Natural killer cell (primary cell): ENCODE measurements around the gene LEPROT. TPM values are rescaled to one million over a fixed set of nuclear protein-coding genes. Genes with fewer than 3 reads are reported as not detected.
"Not testable (repeated sequence)": the region's sequence is repeated elsewhere in the genome, so short reads cannot be mapped to it uniquely, and the experiment has no call there.

ENCODE experiments used
- ATAC-seq, 3 donors: fragments of 150-1000 bp in 2 of 3; fragments of 200-7000 bp in 1 of 3; cut with Tn5 transposase; 1 replicate in 1 of 3; 2 replicates in 2 of 3; pipeline ENCODE4 v1.10.0; 2021; ENCODE audit warnings: mild to moderate bottlenecking in 2 of 3, moderate library complexity in 2 of 3
- DNase-seq, 2 donors: peaks; one replicate each; pipeline versions ENCODE4 v3.0.0 to v3.0.0-alpha.2; 2013 to 2021; ENCODE audit warnings: mixed read lengths in 1 of 2
- H3K27ac ChIP-seq: one replicate; pipeline ENCODE4 v1.5.1; 2013; ENCODE audit warnings: mild to moderate bottlenecking, low read length
- H3K27me3 ChIP-seq: one replicate; pipeline ENCODE4 v1.6.1; 2013; ENCODE audit warnings: low read length; ENCODE audit not compliant: control insufficient read depth, insufficient read depth
- H3K36me3 ChIP-seq: one replicate; pipeline ENCODE4 v1.6.1; 2013; ENCODE audit warnings: low read length; ENCODE audit not compliant: control insufficient read depth, insufficient read depth
- H3K4me1 ChIP-seq: one replicate; pipeline ENCODE4 v1.6.1; 2013; ENCODE audit warnings: low read length; ENCODE audit not compliant: control insufficient read depth, insufficient read depth
- H3K4me3 ChIP-seq: one replicate; pipeline ENCODE4 v1.5.1; 2013; ENCODE audit warnings: low read length
- H3K9me3 ChIP-seq: one replicate; pipeline ENCODE4 v1.6.1; 2013; ENCODE audit warnings: low read length; ENCODE audit not compliant: control insufficient read depth, insufficient read depth
- H3K27ac Mint-ChIP-seq, 2 donors: one replicate each; pipeline ENCODE4 v1.8.0; 2022; ENCODE audit warnings: mild to moderate bottlenecking in 2 of 2, mixed read lengths in 2 of 2, moderate library complexity in 1 of 2
- H3K27me3 Mint-ChIP-seq, 2 donors: one replicate each; pipeline ENCODE4 v1.8.0; 2022; ENCODE audit warnings: low read depth in 2 of 2, mixed read lengths in 2 of 2
- H3K36me3 Mint-ChIP-seq: one replicate; pipeline ENCODE4 v1.8.0; 2022; ENCODE audit warnings: mixed read lengths
- H3K4me1 Mint-ChIP-seq, 2 donors: one replicate each; pipeline ENCODE4 v1.8.0; 2022; ENCODE audit warnings: mixed read lengths in 2 of 2
- H3K4me3 Mint-ChIP-seq: one replicate; pipeline ENCODE4 v1.8.0; 2022; ENCODE audit warnings: mild to moderate bottlenecking, moderate library complexity, mixed read lengths
- H3K9me3 Mint-ChIP-seq, 2 donors: one replicate each; pipeline ENCODE4 v1.8.0; 2022; ENCODE audit warnings: mixed read lengths in 2 of 2
- WGBS: methylation state at CpG from one replicate; pipeline ENCODE4 v1.1.7; 2013; ENCODE audit warnings: missing lambda C conversion rate; ENCODE audit not compliant: insufficient coverage; 5-methylcytosine and 5-hydroxymethylcytosine counted together
- intact Hi-C: fragments of 100-400 bp; cut with micrococcal nuclease; formaldehyde crosslinking; loops from one replicate; pipeline ENCODE4 v1.14.2; 2022
- total RNA-seq, 4 donors: library from RNA; stranded (reverse); fragments of 120-200 nt in 1 of 4; gene quantifications; one replicate each; pipeline versions ENCODE4 v1.2.3 to v1.2.4, GENCODE V29; 2013 to 2022
- TF ChIP-seq, protein P1 (sequence below): fragments of 200-600 bp; IDR thresholded peaks from one replicate; pipeline ENCODE4 v1.8.0; 2022; ENCODE audit warnings: antibody characterized with exemption

The LEPROT gene
- total RNA-seq, 3 donors from 2014 or later (not counting 1 experiment from before 2014, with no cell fraction given): 18.1 to 33.0 (median 20.3) TPM

DNA sequence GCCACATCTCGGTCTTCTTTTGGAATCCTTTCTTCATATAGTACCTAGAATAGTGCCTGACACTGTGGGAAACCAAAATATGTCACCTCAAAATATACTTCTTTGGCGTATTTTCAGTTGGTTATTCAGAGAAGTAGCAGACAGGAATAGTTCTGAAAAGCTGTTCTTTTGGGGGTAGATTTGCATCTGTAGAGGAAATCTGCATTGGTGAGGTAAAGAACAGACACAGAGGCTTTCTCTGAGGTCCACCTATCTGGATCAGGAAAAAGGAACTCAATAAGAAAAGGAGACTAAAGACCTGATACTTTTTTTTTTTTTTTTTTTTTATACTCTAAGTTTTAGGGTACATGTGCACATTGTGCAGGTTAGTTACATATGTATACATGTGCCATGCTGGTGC is 23.2 kb downstream of the LEPROT start:
- no peak for ATAC-seq
- WGBS: 29% methylated on average over 1 of the region's 2 CpGs
- no peak overlapping the region for H3K4me3 ChIP-seq
- TF ChIP-seq, protein P1, sequence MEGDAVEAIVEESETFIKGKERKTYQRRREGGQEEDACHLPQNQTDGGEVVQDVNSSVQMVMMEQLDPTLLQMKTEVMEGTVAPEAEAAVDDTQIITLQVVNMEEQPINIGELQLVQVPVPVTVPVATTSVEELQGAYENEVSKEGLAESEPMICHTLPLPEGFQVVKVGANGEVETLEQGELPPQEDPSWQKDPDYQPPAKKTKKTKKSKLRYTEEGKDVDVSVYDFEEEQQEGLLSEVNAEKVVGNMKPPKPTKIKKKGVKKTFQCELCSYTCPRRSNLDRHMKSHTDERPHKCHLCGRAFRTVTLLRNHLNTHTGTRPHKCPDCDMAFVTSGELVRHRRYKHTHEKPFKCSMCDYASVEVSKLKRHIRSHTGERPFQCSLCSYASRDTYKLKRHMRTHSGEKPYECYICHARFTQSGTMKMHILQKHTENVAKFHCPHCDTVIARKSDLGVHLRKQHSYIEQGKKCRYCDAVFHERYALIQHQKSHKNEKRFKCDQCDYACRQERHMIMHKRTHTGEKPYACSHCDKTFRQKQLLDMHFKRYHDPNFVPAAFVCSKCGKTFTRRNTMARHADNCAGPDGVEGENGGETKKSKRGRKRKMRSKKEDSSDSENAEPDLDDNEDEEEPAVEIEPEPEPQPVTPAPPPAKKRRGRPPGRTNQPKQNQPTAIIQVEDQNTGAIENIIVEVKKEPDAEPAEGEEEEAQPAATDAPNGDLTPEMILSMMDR: no peak
- H3K9me3 ChIP-seq: no peaks in the 10 kb centered on the region
- H3K9me3 Mint-ChIP-seq: no peaks in the 10 kb centered on the region
- H3K4me1 Mint-ChIP-seq: no peaks in the 10 kb centered on the region
- H3K27ac Mint-ChIP-seq: no peak overlapping the region
- H3K36me3 ChIP-seq: no peaks in the 10 kb centered on the region
- H3K27ac ChIP-seq: no peak overlapping the region
- intact Hi-C loops: no loop called here
- no peaks in the 10 kb centered on the region for H3K27me3 ChIP-seq
- H3K4me1 ChIP-seq: no peaks in the 10 kb centered on the region
- H3K4me3 Mint-ChIP-seq: no peak overlapping the region
- DNase-seq: no peak
- H3K36me3 Mint-ChIP-seq: no peaks in the 10 kb centered on the region
- H3K27me3 Mint-ChIP-seq: no peaks in the 10 kb centered on the region

DNA sequence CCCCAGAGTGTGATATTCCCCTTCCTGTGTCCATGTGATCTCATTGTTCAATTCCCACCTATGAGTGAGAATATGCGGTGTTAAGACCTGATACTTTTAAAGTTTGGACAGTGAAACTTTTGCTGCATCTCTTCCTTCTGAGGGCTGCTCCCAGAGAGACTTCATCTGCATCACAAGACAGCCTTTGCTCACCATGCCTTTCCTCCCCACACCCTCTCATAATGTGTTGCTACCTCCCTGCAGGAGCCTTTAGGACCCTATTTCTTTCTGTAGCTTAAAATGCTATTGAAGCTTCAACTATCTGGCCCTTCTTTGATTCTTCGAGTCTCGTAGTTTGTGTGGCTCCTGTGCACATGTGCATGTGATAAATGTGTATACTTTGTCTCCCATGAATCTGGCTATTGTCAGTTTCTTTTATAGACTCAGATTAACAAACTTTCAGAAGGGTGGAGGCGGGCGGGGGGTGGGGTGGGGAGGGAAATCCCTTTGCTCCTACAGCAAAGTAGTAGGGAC is 23.7 kb downstream of the LEPROT start:
- H3K4me1 Mint-ChIP-seq: no peaks in the 10 kb centered on the region
- no peak overlapping the region for H3K27ac ChIP-seq
- ATAC-seq (no peak), DNase-seq (no peak)
- H3K4me1 ChIP-seq: no peaks in the 10 kb centered on the region
- H3K27ac Mint-ChIP-seq: no peak overlapping the region
- TF ChIP-seq, protein P1: no peak
- H3K4me3 ChIP-seq: no peak overlapping the region
- no peaks in the 10 kb centered on the region for H3K36me3 Mint-ChIP-seq
- H3K36me3 ChIP-seq: no peaks in the 10 kb centered on the region
- no peaks in the 10 kb centered on the region for H3K27me3 Mint-ChIP-seq
- intact Hi-C loops: no loop called here
- no peaks in the 10 kb centered on the region for H3K27me3 ChIP-seq
- H3K4me3 Mint-ChIP-seq: no peak overlapping the region
- 77% methylated on average over 5 of the region's 5 CpGs for WGBS
- no peaks in the 10 kb centered on the region for H3K9me3 ChIP-seq
- no peaks in the 10 kb centered on the region for H3K9me3 Mint-ChIP-seq

DNA sequence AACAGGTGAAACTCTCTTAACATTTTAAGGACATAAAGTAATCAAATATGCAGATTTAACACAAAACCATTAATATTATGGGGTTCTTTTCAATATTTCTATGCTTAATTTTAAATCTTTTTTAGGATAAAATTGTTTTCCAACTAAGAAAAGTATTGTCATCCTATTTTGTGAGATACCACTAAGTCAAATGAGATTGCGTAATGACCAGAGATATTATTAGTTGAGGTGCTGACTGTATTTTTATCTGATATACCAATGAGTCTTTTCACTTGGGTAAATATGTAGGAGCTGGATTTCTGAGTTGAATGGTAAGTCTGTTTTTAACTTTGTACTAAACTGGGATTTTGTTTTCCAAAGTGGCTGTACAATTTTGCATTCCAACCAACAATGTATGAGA is 25.4 kb downstream of the LEPROT start:
- no peak for ATAC-seq
- Histone ChIP-seq H3K36me3 (no peaks in the 10 kb centered on the region), H3K27me3 (no peaks in the 10 kb centered on the region), H3K4me3 (no peak overlapping the region), H3K9me3 (no peaks in the 10 kb centered on the region), H3K27ac (no peak overlapping the region), H3K4me1 (no peaks in the 10 kb centered on the region)
- no peak overlapping the region for H3K4me3 Mint-ChIP-seq
- no peak overlapping the region for H3K27ac Mint-ChIP-seq
- no peaks in the 10 kb centered on the region for H3K27me3 Mint-ChIP-seq
- intact Hi-C loops: no loop called here
- no peaks in the 10 kb centered on the region for H3K4me1 Mint-ChIP-seq
- TF ChIP-seq, protein P1: no peak
- no peak for DNase-seq
- 100% methylated on average over 1 of the region's 1 CpG for WGBS
- H3K36me3 Mint-ChIP-seq: no peaks in the 10 kb centered on the region
- no peaks in the 10 kb centered on the region for H3K9me3 Mint-ChIP-seq

DNA sequence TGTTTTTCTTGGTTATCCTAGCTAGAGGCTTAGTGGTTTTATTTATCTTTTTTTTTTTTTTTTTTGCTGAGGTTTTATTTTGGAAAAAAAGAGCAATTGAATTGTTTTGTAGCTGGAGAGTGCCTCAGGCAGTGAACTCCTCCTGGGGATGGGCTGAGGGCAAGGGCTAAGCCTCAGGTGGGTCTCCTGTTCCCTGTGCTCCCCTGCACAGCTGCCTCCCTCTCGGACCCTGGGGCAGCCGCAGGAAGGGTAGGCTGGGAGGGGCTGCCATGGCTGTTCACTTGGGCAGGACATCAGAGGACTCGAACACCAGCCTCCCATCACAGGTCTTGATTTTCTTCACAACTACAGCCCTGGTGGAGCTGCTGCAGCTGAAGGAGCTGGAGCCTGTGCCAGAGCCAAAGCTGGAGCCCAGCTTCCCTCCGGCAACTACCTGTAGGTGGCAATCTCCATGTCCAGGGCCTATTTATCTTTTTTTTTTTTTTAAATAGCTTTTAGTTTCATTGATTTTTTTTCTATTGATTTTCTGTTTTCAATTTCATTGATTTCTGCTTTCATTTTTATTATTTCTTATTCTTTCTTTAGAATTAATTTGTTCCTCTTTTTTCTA is 28.9 kb downstream of the LEPROT start:
- H3K36me3 ChIP-seq: no peaks in the 10 kb centered on the region
- DNase-seq (no peak), ATAC-seq (no peak)
- WGBS: 91% methylated on average over 4 of the region's 4 CpGs
- H3K4me3 ChIP-seq: no peak overlapping the region
- Mint-ChIP-seq H3K4me1 (no peaks in the 10 kb centered on the region), H3K4me3 (no peak overlapping the region), H3K27ac (no peak overlapping the region), H3K9me3 (peaks cover 2 to 3% of the 10 kb centered on the region in 2 donors), H3K36me3 (no peaks in the 10 kb centered on the region), H3K27me3 (no peaks in the 10 kb centered on the region)
- TF ChIP-seq, protein P1: no peak
- intact Hi-C loops: no loop called here
- H3K27ac ChIP-seq: no peak overlapping the region
- H3K27me3 ChIP-seq: no peaks in the 10 kb centered on the region
- no peaks in the 10 kb centered on the region for H3K9me3 ChIP-seq
- no peaks in the 10 kb centered on the region for H3K4me1 ChIP-seq

DNA sequence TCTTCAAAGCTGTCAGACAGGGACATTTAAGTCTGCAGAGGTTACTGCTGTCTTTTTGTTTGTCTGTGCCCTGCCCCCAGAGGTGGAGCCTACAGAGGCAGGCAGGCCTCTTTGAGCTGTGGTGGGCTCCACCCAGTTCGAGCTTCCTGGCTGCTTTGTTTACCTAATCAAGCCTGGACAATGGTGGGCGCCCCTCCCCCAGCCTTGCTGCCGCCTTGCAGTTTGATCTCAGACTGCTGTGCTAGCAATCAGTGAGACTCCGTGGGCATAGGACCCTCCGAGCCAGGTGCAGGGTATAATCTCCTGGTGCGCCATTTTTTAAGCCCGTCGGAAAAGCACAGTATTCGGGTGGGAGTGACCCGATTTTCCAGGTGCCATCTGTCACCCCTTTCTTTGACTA is 35.2 kb downstream of the LEPROT start:
- H3K27me3 ChIP-seq, H3K36me3 ChIP-seq, H3K27ac ChIP-seq, intact Hi-C loops, H3K9me3 Mint-ChIP-seq, H3K4me3 ChIP-seq, H3K4me3 Mint-ChIP-seq, H3K27me3 Mint-ChIP-seq, DNase-seq, ATAC-seq, H3K27ac Mint-ChIP-seq, H3K9me3 ChIP-seq, H3K4me1 ChIP-seq, H3K36me3 Mint-ChIP-seq: not testable (repeated sequence)
- H3K4me1 Mint-ChIP-seq: peaks cover 15 to 17% of the 10 kb centered on the region in 2 donors
- WGBS: 86% methylated on average over 10 of the region's 10 CpGs
